Measurements from ENCODE around the gene PITPNC1.

PITPNC1 gene

DNA sequence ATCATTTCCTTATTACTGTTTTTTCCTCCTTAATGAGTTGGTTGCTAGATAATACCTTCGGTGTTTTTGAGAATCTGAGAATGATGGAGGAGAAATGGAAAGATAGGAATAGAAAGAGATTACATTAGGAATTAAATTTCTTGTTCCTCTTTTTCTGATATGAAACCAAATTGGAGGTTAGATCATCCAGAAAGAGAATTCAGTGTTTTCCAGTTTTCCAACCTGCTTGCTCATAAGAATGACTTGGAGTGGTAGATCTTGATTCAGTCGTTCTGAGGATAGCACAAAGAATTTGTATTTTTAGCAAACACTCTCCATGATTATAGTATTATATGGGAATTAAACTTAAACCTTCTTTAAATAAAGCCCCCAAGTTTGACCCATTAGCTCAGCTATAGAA is 35.9 kb downstream of the PITPNC1 start:
- Histone ChIP-seq H3K9me3 (replicated peaks; ENCODE audit: insufficient read depth, low read length) (no peaks in the 10 kb centered on the region), H3K9me2 (replicated peaks; ENCODE audit: insufficient read depth, low read length) (no peaks in the 10 kb centered on the region), H3K79me2 (ENCODE audit: low read length) (peaks cover 19% of the 10 kb centered on the region), H3K9ac (ENCODE audit: low read length) (no peak overlapping the region), H4K20me1 (ENCODE audit: insufficient read depth, low read length) (no peaks in the 10 kb centered on the region), H3F3A (ENCODE audit: insufficient read depth, low read length) (no peaks in the 10 kb centered on the region), H2AFZ (ENCODE audit: low read length) (no peak overlapping the region), H3K4me1 (ENCODE audit: low read length) (no peaks in the 10 kb centered on the region), H3K4me3 (ENCODE audit: low read length) (no peak overlapping the region), H3K36me3 (replicated peaks; ENCODE audit: insufficient read depth, low read length) (no peaks in the 10 kb centered on the region), H3K27ac (ENCODE audit: low read length) (no peak overlapping the region), H3K4me2 (ENCODE audit: low read depth, low read length) (no peak overlapping the region), H3K27me3 (replicated peaks; ENCODE audit: insufficient read depth, low read length) (no peaks in the 10 kb centered on the region)
- no peak for DNase-seq
- TF ChIP-seq EZH2 (optimal IDR thresholded peaks at IDR 0.05; ENCODE audit: low read depth, low read length) = no peak
- no peak for TF ChIP-seq EZH2phosphoT487 (IDR thresholded peaks at IDR 0.05; ENCODE audit: low read length)
- TF ChIP-seq CTCF (IDR thresholded peaks at IDR 0.05; ENCODE audit: low read length) = no peak

DNA sequence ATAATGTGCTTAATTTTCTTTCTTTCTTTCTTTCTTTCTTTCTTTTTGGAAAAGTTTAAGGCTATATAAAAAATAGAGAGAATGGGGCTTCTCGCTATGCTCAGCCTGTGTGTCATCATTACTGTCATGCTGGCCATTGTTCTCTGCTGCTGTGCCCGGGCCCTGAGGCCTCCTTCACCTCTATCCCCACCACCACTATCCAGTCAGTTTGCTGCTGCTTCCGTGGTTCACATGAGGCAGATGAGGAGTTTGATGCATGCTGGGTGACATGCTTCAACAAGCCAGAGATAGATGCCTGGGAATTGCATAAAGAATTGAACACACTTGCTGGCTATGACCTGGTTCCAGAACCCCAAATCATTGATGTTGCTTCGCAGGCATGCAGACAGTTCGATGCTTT is 36.3 kb downstream of the PITPNC1 start:
- Histone ChIP-seq H2AFZ (ENCODE audit: low read length) (no peak overlapping the region), H4K20me1 (ENCODE audit: insufficient read depth, low read length) (no peaks in the 10 kb centered on the region), H3K9me2 (replicated peaks; ENCODE audit: insufficient read depth, low read length) (no peaks in the 10 kb centered on the region), H3K4me2 (ENCODE audit: low read depth, low read length) (no peak overlapping the region), H3K9ac (ENCODE audit: low read length) (no peak overlapping the region), H3F3A (ENCODE audit: insufficient read depth, low read length) (no peaks in the 10 kb centered on the region), H3K9me3 (replicated peaks; ENCODE audit: insufficient read depth, low read length) (no peaks in the 10 kb centered on the region), H3K79me2 (ENCODE audit: low read length) (peaks cover 19% of the 10 kb centered on the region), H3K4me1 (ENCODE audit: low read length) (no peaks in the 10 kb centered on the region), H3K27me3 (replicated peaks; ENCODE audit: insufficient read depth, low read length) (no peaks in the 10 kb centered on the region), H3K27ac (ENCODE audit: low read length) (no peak overlapping the region), H3K4me3 (ENCODE audit: low read length) (no peak overlapping the region), H3K36me3 (replicated peaks; ENCODE audit: insufficient read depth, low read length) (no peaks in the 10 kb centered on the region)
- TF ChIP-seq EZH2phosphoT487 (IDR thresholded peaks at IDR 0.05; ENCODE audit: low read length) (no peak), EZH2 (optimal IDR thresholded peaks at IDR 0.05; ENCODE audit: low read depth, low read length) (no peak), CTCF (IDR thresholded peaks at IDR 0.05; ENCODE audit: low read length) (no peak)
- DNase-seq = no peak

GRCh38 chr17:67414130-67414529 is 37.0 kb downstream of the PITPNC1 start:
- Histone ChIP-seq H3K9me2 (replicated peaks; ENCODE audit: insufficient read depth, low read length) (no peaks in the 10 kb centered on the region), H3K36me3 (replicated peaks; ENCODE audit: insufficient read depth, low read length) (no peaks in the 10 kb centered on the region), H3F3A (ENCODE audit: insufficient read depth, low read length) (no peaks in the 10 kb centered on the region), H3K4me1 (ENCODE audit: low read length) (no peaks in the 10 kb centered on the region), H3K4me2 (ENCODE audit: low read depth, low read length) (no peak overlapping the region), H2AFZ (ENCODE audit: low read length) (no peak overlapping the region), H3K9me3 (replicated peaks; ENCODE audit: insufficient read depth, low read length) (no peaks in the 10 kb centered on the region), H3K9ac (ENCODE audit: low read length) (no peak overlapping the region), H3K4me3 (ENCODE audit: low read length) (no peak overlapping the region), H3K79me2 (ENCODE audit: low read length) (peaks cover 19% of the 10 kb centered on the region), H3K27me3 (replicated peaks; ENCODE audit: insufficient read depth, low read length) (no peaks in the 10 kb centered on the region), H4K20me1 (ENCODE audit: insufficient read depth, low read length) (no peaks in the 10 kb centered on the region), H3K27ac (ENCODE audit: low read length) (no peak overlapping the region)
- no peak for DNase-seq
- no peak for TF ChIP-seq EZH2 (optimal IDR thresholded peaks at IDR 0.05; ENCODE audit: low read depth, low read length)
- TF ChIP-seq EZH2phosphoT487 (IDR thresholded peaks at IDR 0.05; ENCODE audit: low read length) = no peak
- TF ChIP-seq CTCF (IDR thresholded peaks at IDR 0.05; ENCODE audit: low read length) = no peak
